HG02678 (cell line): ENCODE results near the gene GAB2.

Source experiments
- ATAC-seq: cut with Tn5 transposase; IDR thresholded peaks from one replicate; pipeline ENCODE4 v1.9.1; 2021; ENCODE audit warnings: mild to moderate bottlenecking, moderate library complexity; ENCODE audit not compliant: unreplicated experiment

GAB2 gene

GRCh38 chr11:78166855-78167469 is 250.7 kb downstream of the GAB2 start:
- no peak for ATAC-seq
